Measurements from ENCODE around the gene KLHL10. TPM values are rescaled to one million over a fixed set of nuclear protein-coding genes. Genes with fewer than 3 reads are reported as not detected.

KLHL10 gene
- total RNA-seq, 1 experiment from 2014 or later: not detected

DNA sequence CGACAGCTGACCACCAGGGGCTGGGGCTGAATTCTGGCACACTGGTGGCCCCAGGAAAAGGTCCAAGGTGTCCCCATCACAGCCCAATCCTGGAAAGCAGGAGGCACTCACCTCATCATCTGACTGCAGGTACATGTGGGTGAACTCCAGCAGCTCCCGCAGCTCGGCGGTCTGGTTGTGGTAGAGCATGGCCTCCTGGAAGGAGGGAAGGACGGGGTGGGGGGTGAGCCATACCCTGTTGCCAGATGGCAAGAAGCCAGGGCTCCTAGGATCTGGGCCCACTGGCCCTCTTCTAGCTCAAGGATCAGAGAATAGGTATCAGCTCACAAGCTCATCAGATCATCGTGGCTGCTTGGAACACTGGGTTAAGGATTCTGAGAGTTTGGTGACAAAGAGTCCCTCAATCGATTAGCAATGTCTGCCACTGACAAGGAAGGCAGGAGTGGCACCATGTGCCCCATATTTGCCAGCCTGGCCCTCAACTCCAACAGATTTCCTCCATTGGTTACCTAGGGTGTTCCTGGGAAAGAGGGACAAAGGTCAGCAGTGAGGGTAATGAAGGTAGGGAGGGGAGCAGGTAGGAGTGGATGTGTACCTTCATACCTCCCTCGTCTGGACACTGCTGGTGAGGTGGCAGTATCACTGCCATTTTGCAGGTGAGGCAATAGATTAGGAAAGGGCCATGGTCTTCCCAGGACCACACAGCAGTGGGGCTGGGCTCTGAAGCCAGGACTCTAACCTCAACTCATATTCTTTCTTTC is 30.8 kb upstream of the KLHL10 start:
- H3K9me3 Mint-ChIP-seq (ENCODE audit: unreplicated experiment): no peaks in the 10 kb centered on the region
- peaks cover 13% of the 10 kb centered on the region for H3K4me1 Mint-ChIP-seq (ENCODE audit: insufficient read depth, unreplicated experiment)
- ChIA-PET POLR2A (interaction anchor here (0.6 to 24.1 kb wide), 2 partner anchors 25 to 51 kb away, joined by 3 to 599 read pairs; partner anchors contain the start of gene JUP), CTCF (interaction anchor here (1.2 kb wide), 1 partner anchor 21 kb away, joined by 5 read pairs; no protein-coding TSS in a partner anchor)
- no TSS peak for BruUV-seq (replicated peaks)
- TF ChIP-seq, protein P1, sequence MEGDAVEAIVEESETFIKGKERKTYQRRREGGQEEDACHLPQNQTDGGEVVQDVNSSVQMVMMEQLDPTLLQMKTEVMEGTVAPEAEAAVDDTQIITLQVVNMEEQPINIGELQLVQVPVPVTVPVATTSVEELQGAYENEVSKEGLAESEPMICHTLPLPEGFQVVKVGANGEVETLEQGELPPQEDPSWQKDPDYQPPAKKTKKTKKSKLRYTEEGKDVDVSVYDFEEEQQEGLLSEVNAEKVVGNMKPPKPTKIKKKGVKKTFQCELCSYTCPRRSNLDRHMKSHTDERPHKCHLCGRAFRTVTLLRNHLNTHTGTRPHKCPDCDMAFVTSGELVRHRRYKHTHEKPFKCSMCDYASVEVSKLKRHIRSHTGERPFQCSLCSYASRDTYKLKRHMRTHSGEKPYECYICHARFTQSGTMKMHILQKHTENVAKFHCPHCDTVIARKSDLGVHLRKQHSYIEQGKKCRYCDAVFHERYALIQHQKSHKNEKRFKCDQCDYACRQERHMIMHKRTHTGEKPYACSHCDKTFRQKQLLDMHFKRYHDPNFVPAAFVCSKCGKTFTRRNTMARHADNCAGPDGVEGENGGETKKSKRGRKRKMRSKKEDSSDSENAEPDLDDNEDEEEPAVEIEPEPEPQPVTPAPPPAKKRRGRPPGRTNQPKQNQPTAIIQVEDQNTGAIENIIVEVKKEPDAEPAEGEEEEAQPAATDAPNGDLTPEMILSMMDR (IDR thresholded peaks at IDR 0.05; ENCODE audit: unreplicated experiment): no peak
- H3K36me3 Mint-ChIP-seq (ENCODE audit: insufficient read depth, unreplicated experiment): peaks cover 55% of the 10 kb centered on the region
- DNase-seq (ENCODE audit: unreplicated experiment): no peak
- intact Hi-C loops (cut with micrococcal nuclease): no loop called here
- no peaks in the 10 kb centered on the region for H3K27me3 Mint-ChIP-seq (ENCODE audit: insufficient read depth, unreplicated experiment)
- H3K27ac Mint-ChIP-seq (ENCODE audit: low read depth, unreplicated experiment): no peak overlapping the region
- no peak overlapping the region for H3K4me3 Mint-ChIP-seq (ENCODE audit: unreplicated experiment)

DNA sequence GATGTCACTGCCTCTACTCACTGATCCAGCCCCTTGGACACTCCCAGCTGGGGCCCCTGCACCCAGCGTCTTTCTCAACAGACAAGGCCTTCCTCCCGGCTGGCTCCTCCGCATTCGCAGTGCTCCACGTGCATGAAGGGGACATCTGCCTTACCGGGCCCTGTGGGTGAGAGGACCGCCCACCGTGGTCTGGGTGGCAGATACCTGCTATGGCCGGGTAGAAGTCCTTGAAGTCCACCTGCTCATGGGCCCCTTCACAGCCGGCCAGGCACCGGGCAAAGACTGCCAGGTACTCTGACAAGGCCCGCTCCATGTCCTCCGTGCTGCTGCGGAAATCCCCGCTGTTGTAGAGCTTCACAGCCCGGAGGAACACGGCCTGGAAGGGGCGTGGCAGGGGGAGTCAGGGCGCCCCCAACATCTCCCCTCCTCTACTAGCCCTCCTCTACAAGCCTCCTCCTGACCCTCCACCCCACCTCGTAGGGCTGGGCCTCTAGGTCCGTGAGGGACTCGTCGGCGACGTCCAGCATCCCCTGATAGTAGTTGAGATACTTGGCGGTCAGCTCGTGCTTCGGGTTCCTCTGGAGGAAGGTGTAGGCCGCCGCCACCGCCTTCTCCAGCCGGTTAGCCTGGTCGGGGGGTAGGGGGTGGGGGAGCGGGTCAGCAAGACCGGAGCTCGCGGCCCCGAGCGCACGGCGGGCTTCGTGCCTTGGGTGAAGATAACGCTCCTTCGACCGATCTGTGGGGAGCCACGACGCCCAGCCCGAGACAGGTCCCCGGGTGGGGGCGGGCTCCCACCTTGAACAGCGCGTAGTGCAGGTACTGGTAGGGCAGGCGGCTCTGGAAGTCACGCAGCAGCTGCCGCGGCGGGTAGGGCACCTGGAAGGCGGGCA is 26.7 kb upstream of the KLHL10 start:
- intact Hi-C loops (cut with micrococcal nuclease): loop anchor here (2.0 kb wide), 2 partner anchors 72 to 148 kb away; no protein-coding TSS in a partner anchor
- TF ChIP-seq, protein P1 (IDR thresholded peaks at IDR 0.05; ENCODE audit: unreplicated experiment): no peak
- no peak for DNase-seq (ENCODE audit: unreplicated experiment)
- BruUV-seq (replicated peaks): no TSS peak
- ChIA-PET CTCF (interaction anchor here (0.5 to 3.1 kb wide), 19 partner anchors 9 to 1602 kb away, joined by 3 to 22 read pairs (median 3); partner anchors contain the start of gene JUP), POLR2A (interaction anchor here (0.6 to 24.1 kb wide), 23 partner anchors 8 to 149 kb away, joined by 3 to 599 read pairs (median 4); partner anchors contain the start of genes ACLY, EIF1, JUP and KLHL11)
- H3K9me3 Mint-ChIP-seq (ENCODE audit: unreplicated experiment): no peaks in the 10 kb centered on the region
- H3K27ac Mint-ChIP-seq (ENCODE audit: low read depth, unreplicated experiment): peak overlapping the region; percentile 35
- H3K4me1 Mint-ChIP-seq (ENCODE audit: insufficient read depth, unreplicated experiment): peaks cover 19% of the 10 kb centered on the region
- H3K4me3 Mint-ChIP-seq (ENCODE audit: unreplicated experiment): peak overlapping the region; percentile 95
- H3K27me3 Mint-ChIP-seq (ENCODE audit: insufficient read depth, unreplicated experiment): no peaks in the 10 kb centered on the region
- peaks cover 42% of the 10 kb centered on the region for H3K36me3 Mint-ChIP-seq (ENCODE audit: insufficient read depth, unreplicated experiment)

DNA sequence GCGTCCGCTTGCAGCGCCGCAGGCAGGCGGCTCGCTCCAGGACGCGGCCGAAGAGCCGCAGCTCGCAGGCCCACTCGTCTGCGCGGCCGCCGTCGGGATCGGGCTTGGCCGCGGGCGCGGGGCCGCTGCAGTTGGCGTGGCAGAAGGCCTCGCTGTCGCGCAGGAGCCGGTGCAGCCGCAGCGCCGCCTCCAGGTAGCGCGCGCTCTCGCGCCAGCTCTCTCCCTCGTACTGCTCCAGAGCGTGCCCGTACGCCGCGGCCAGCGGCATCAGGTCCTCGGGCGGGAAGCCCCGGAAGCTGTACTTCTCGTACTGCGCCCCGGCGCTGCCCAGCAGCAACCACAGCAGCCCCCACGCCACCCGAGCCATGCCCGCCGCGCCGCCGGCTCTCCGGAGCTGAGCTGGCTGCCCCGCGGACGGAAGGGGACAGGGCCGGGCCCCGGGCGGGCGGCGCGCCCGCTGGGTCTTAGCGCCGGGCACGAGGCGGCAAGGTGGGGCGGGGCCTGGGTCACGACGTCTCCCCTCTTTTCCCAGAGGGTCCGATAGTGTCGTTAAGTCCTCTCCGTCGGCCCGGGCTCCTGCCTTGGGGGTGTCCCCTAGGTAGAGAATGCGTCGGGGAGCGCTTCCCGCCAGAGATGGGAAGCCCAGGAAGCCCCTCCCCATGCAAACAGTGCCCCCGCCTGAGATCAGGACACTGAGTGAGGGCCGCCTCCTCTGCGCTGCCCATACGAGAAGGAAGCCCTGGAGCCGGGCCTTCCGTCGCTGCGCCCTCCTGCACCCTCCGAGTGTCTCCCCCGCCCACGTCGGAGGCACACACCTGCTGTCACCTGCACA is 25.9 kb upstream of the KLHL10 start, which contains the start of gene P3H4:
Gene P3H4 (minus strand): TSS at position 401 of the 832 bp plus-strand sequence. CDS start 34 bp downstream, at position 367.
- Mint-ChIP-seq H3K27me3 (ENCODE audit: insufficient read depth, unreplicated experiment) (no peaks in the 10 kb centered on the region), H3K4me3 (ENCODE audit: unreplicated experiment) (peak within 1 kb of the TSS; percentile 95), H3K27ac (ENCODE audit: low read depth, unreplicated experiment) (peak within 1 kb of the TSS; percentile 85), H3K36me3 (ENCODE audit: insufficient read depth, unreplicated experiment) (peaks cover 36% of the 10 kb centered on the region), H3K9me3 (ENCODE audit: unreplicated experiment) (no peaks in the 10 kb centered on the region), H3K4me1 (ENCODE audit: insufficient read depth, unreplicated experiment) (peaks cover 19% of the 10 kb centered on the region)
- ChIA-PET POLR2A (interaction anchor here (0.6 to 24.1 kb wide), 23 partner anchors 10 to 123 kb away, joined by 3 to 599 read pairs (median 4); partner anchors contain the start of genes ACLY, EIF1, JUP and KLHL11), CTCF (interaction anchor here (0.6 to 3.1 kb wide), 19 partner anchors 10 to 1719 kb away, joined by 3 to 22 read pairs (median 3); no protein-coding TSS in a partner anchor)
- TF ChIP-seq, protein P1 (IDR thresholded peaks at IDR 0.05; ENCODE audit: unreplicated experiment): peak; percentile 52
- peak; percentile 74 for DNase-seq (ENCODE audit: unreplicated experiment)
- BruUV-seq (replicated peaks): TSS peak; percentile 44
- intact Hi-C loops (cut with micrococcal nuclease): loop anchor here (2.0 kb wide), 3 partner anchors 53 to 147 kb away; partner anchors contain the start of gene KLHL11
